Measurements from ENCODE around the gene EEF1G.

EEF1G gene

DNA sequence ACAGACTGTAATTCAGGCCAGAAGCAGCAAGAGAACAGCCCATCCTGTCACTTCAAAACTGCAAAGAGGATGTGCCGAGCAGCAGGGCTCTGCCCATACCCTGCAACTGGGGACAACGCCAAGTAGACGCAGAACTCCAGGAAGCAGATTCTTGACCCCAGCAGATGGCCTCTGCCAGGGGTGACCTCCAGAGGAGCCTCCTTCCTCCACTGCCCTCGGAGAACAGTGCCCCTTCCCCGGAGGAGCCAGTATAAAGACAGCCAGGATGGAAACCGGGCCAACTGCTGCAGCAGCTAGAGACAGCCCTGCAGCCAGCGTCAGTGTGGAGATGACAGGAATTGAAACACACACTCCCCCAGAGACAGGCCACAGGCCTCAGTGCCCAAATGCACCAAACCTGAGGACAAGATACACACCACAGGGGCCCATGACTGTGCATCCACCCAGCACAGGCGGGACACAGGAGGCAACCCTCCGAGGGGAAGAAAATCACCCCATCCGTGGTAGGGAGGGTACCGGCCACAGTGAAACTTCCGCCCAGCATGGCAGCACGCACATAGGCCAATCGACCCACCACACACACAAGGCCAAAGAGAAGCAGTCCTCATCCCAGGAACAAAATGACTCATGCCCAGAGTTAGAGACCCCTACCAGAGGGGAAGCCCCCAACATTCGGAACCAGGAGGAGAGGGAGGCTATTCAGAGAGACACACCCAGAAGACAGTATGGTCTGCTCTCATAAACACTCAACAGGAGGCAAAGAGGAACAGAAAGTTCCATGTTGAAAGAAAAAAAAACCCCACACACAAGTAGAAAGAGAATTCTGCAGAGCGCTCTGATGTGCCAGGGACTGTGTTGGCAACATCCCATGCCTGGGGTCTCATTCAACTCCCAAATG, 32.6 kb downstream of the EEF1G start:
- ChIA-PET CTCF (interaction anchor here (0.6 to 1.2 kb wide), 5 partner anchors 10 to 153 kb away, joined by 3 to 7 read pairs (median 4); no protein-coding TSS in a partner anchor), POLR2A (no interaction called here)
- TF ChIP-seq CTBP1 (IDR thresholded peaks at IDR 0.05; ENCODE audit: borderline replicate concordance) (no peak), HDGF (IDR thresholded peaks at IDR 0.05; ENCODE audit: borderline replicate concordance) (no peak), FOXM1 (IDR thresholded peaks at IDR 0.05; ENCODE audit: borderline replicate concordance) (no peak), FOXK2 (IDR thresholded peaks at IDR 0.05) (no peak), ZNF384 (IDR thresholded peaks at IDR 0.05) (no peak), ELF4 (IDR thresholded peaks at IDR 0.05) (no peak), LEF1 (IDR thresholded peaks at IDR 0.05; ENCODE audit: borderline replicate concordance) (no peak), TARDBP (IDR thresholded peaks at IDR 0.05) (no peak), SP1 (IDR thresholded peaks at IDR 0.05) (no peak), ARNT (IDR thresholded peaks at IDR 0.05) (no peak), NFRKB (IDR thresholded peaks at IDR 0.05) (no peak), FOXA1 (IDR thresholded peaks at IDR 0.05) (no peak), SUZ12 (IDR thresholded peaks at IDR 0.05) (no peak), L3MBTL2 (conservative IDR thresholded peaks at IDR 0.05) (no peak), BHLHE40 (IDR thresholded peaks at IDR 0.05; ENCODE audit: borderline replicate concordance) (no peak)
- TF ChIP-seq, protein P1, sequence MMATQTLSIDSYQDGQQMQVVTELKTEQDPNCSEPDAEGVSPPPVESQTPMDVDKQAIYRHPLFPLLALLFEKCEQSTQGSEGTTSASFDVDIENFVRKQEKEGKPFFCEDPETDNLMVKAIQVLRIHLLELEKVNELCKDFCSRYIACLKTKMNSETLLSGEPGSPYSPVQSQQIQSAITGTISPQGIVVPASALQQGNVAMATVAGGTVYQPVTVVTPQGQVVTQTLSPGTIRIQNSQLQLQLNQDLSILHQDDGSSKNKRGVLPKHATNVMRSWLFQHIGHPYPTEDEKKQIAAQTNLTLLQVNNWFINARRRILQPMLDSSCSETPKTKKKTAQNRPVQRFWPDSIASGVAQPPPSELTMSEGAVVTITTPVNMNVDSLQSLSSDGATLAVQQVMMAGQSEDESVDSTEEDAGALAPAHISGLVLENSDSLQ (IDR thresholded peaks at IDR 0.05), result no peak
- DNase-seq (ENCODE audit: extremely low spot score), result no peak

DNA sequence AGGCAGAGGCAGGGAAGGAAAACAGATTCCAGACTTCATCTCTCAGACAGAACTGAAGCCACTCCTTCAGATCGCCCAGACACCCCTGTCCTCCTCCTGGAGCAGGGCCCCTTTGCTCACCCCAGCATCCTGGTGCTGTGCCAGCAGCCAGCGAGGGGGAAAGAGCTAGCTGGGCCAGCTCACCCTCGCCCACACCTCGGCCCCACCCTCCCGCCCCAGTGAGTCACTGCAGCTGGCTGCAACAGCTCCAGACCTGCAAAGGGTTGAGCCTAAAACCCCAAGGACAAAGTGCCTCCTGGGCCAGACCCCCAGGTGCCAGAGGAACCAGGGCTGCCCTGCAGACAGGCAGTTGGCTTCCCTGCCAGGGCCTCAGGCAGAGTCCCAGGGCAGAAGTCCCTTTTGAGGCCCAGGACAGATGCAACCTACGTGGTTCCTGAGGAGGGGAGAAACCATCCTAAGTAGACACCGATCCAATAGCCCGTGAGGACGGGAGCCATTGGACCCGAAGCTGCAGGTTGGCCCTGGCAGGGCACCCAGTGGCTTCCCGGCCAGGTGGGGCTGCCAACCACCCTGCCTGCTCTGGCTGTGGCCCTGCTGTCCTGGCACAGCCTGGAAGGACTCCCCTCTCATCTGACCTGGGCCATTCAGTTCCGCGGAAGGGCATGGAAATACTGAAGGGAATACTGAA, 34.3 kb downstream of the EEF1G start:
- no peak for DNase-seq (ENCODE audit: extremely low spot score)
- CTCF ChIA-PET, result interaction anchor here (0.7 to 1.3 kb wide), 2 partner anchors 115 to 323 kb away, joined by 3 to 7 read pairs; no protein-coding TSS in a partner anchor
- TF ChIP-seq SP1 (IDR thresholded peaks at IDR 0.05) (no peak), NFRKB (IDR thresholded peaks at IDR 0.05) (no peak), FOXM1 (IDR thresholded peaks at IDR 0.05; ENCODE audit: borderline replicate concordance) (no peak), CTBP1 (IDR thresholded peaks at IDR 0.05; ENCODE audit: borderline replicate concordance) (no peak), FOXK2 (IDR thresholded peaks at IDR 0.05) (no peak), BHLHE40 (IDR thresholded peaks at IDR 0.05; ENCODE audit: borderline replicate concordance) (no peak), LEF1 (IDR thresholded peaks at IDR 0.05; ENCODE audit: borderline replicate concordance) (no peak), ARNT (IDR thresholded peaks at IDR 0.05) (no peak), L3MBTL2 (conservative IDR thresholded peaks at IDR 0.05) (no peak), HDGF (IDR thresholded peaks at IDR 0.05; ENCODE audit: borderline replicate concordance) (no peak), ZNF384 (IDR thresholded peaks at IDR 0.05) (no peak)
- TF ChIP-seq, protein P1 (IDR thresholded peaks at IDR 0.05), result no peak
- POLR2A ChIA-PET, result no interaction called here

GRCh38 chr11:62538470-62539237, 35.0 kb downstream of the EEF1G start:
- TF ChIP-seq LEF1 (IDR thresholded peaks at IDR 0.05; ENCODE audit: borderline replicate concordance), result no peak
- TF ChIP-seq ELF4 (IDR thresholded peaks at IDR 0.05), result no peak
- no peak for TF ChIP-seq ARNT (IDR thresholded peaks at IDR 0.05)
- TF ChIP-seq L3MBTL2 (conservative IDR thresholded peaks at IDR 0.05), result no peak
- no peak for TF ChIP-seq HDGF (IDR thresholded peaks at IDR 0.05; ENCODE audit: borderline replicate concordance)
- TF ChIP-seq, protein P1 (IDR thresholded peaks at IDR 0.05), result no peak
- TF ChIP-seq NFRKB (IDR thresholded peaks at IDR 0.05), result no peak
- TF ChIP-seq FOXA1 (IDR thresholded peaks at IDR 0.05), result no peak
- TF ChIP-seq TARDBP (IDR thresholded peaks at IDR 0.05), result no peak
- TF ChIP-seq SP1 (IDR thresholded peaks at IDR 0.05), result no peak
- TF ChIP-seq ZNF384 (IDR thresholded peaks at IDR 0.05), result no peak
- TF ChIP-seq FOXM1 (IDR thresholded peaks at IDR 0.05; ENCODE audit: borderline replicate concordance), result no peak
- TF ChIP-seq BHLHE40 (IDR thresholded peaks at IDR 0.05; ENCODE audit: borderline replicate concordance), result no peak
- TF ChIP-seq SUZ12 (IDR thresholded peaks at IDR 0.05), result no peak
- no peak for TF ChIP-seq FOXK2 (IDR thresholded peaks at IDR 0.05)
- TF ChIP-seq CTBP1 (IDR thresholded peaks at IDR 0.05; ENCODE audit: borderline replicate concordance), result no peak
- POLR2A ChIA-PET, result no interaction called here
- DNase-seq (ENCODE audit: extremely low spot score), result no peak
- CTCF ChIA-PET, result interaction anchor here (0.7 to 1.3 kb wide), 2 partner anchors 114 to 322 kb away, joined by 3 to 7 read pairs; no protein-coding TSS in a partner anchor

- ChIA-PET CTCF (no interaction called here), POLR2A (no interaction called here)
- DNase-seq (ENCODE audit: extremely low spot score), result no peak
- TF ChIP-seq FOXM1 (IDR thresholded peaks at IDR 0.05; ENCODE audit: borderline replicate concordance) (no peak), SP1 (IDR thresholded peaks at IDR 0.05) (no peak), SUZ12 (IDR thresholded peaks at IDR 0.05) (no peak), ZNF384 (IDR thresholded peaks at IDR 0.05) (no peak)
Measured at GRCh38 chr11:62536301-62536957, 37.3 kb downstream of the EEF1G start.
